ENCODE data around the gene LRRC45.

Gene LRRC45

DNA sequence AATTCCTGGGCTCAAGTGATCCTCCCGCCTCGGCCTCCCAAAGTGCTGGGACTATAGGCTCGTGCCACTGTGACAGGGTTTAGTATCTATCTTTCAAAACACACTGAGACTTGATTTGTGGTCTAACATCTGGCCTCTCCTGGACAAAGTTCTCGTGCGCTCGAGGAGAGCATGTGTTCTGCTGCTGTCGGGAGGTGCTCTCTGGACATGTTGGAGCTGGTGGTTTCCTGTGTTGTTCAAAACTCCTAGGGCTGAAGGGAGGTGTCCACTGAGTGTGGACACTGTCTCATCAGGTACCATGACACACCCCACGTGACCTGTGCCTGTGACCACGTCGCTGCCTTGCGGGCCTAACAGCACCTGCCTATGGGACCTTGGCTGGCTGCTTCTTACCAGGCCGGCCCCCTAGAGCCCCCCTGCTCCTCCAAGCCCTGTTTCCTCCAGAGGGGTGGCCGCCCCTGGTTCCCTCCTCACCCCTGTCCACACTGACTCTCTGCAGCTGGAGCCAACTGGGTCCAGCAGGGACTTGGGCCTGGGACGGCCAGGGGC, 22.9 kb downstream of the LRRC45 start:
- intact Hi-C loops (cut with DNase I; ENCODE audit: low total_unique reads): no loop called here
- H3K27ac ChIP-seq: no peak overlapping the region
- no peaks in the 10 kb centered on the region for H3K9me3 ChIP-seq
- TF ChIP-seq, protein P1, sequence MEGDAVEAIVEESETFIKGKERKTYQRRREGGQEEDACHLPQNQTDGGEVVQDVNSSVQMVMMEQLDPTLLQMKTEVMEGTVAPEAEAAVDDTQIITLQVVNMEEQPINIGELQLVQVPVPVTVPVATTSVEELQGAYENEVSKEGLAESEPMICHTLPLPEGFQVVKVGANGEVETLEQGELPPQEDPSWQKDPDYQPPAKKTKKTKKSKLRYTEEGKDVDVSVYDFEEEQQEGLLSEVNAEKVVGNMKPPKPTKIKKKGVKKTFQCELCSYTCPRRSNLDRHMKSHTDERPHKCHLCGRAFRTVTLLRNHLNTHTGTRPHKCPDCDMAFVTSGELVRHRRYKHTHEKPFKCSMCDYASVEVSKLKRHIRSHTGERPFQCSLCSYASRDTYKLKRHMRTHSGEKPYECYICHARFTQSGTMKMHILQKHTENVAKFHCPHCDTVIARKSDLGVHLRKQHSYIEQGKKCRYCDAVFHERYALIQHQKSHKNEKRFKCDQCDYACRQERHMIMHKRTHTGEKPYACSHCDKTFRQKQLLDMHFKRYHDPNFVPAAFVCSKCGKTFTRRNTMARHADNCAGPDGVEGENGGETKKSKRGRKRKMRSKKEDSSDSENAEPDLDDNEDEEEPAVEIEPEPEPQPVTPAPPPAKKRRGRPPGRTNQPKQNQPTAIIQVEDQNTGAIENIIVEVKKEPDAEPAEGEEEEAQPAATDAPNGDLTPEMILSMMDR (IDR thresholded peaks at IDR 0.05): no peak
- no peak overlapping the region for H3K4me3 ChIP-seq
- peaks cover 0 to 18% (median 11%) of the 10 kb centered on the region in 4 donors for H3K4me1 ChIP-seq
- no peak for DNase-seq
- peaks cover 15 to 39% (median 34%) of the 10 kb centered on the region in 3 donors for H3K36me3 ChIP-seq
- H3K27me3 ChIP-seq: no peaks in the 10 kb centered on the region

- Histone ChIP-seq H3K4me1 (peaks cover 0 to 19% (median 12%) of the 10 kb centered on the region in 4 donors), H3K27ac (no peak overlapping the region), H3K9me3 (no peaks in the 10 kb centered on the region), H3K4me3 (no peak overlapping the region), H3K27me3 (no peaks in the 10 kb centered on the region), H3K36me3 (peaks cover 15 to 39% (median 34%) of the 10 kb centered on the region in 3 donors)
- DNase-seq: no peak
- intact Hi-C loops (cut with DNase I; ENCODE audit: low total_unique reads): no loop called here
- TF ChIP-seq, protein P1 (IDR thresholded peaks at IDR 0.05): no peak
Measured at GRCh38 chr17:82046903-82047302, 23.8 kb downstream of the LRRC45 start.

DNA sequence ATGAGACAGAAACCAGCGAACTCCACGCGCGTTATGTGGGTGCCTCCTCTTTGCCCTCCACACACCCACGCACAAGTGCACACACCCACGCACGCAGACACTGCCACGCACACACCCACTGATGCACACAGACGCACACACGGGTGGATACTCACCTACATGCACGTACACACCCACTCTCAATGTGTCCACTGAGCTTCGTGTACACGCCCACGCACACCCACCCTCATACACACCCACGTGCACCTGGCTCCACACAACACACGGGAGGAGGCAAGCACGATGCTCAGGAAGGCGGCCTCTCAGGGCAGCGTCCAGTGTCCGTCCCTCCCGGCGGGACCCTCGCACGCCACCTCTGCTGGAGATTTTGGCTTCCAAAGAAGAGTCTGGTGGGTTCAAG, 24.3 kb downstream of the LRRC45 start:
- Histone ChIP-seq H3K4me3 (no peak overlapping the region), H3K4me1 (peaks cover 2 to 23% (median 15%) of the 10 kb centered on the region in 4 donors), H3K36me3 (peaks cover 15 to 39% (median 34%) of the 10 kb centered on the region in 3 donors), H3K9me3 (no peaks in the 10 kb centered on the region), H3K27ac (no peak overlapping the region), H3K27me3 (no peaks in the 10 kb centered on the region)
- intact Hi-C loops (cut with DNase I; ENCODE audit: low total_unique reads): no loop called here
- TF ChIP-seq, protein P1 (IDR thresholded peaks at IDR 0.05): no peak
- no peak for DNase-seq

- H3K36me3 ChIP-seq: peaks cover 15 to 39% (median 34%) of the 10 kb centered on the region in 3 donors
- H3K4me1 ChIP-seq: peaks cover 6 to 30% (median 21%) of the 10 kb centered on the region in 4 donors
- no peak overlapping the region for H3K27ac ChIP-seq
- H3K4me3 ChIP-seq: no peak overlapping the region
- intact Hi-C loops (cut with DNase I; ENCODE audit: low total_unique reads): no loop called here
- no peaks in the 10 kb centered on the region for H3K27me3 ChIP-seq
- TF ChIP-seq, protein P1 (IDR thresholded peaks at IDR 0.05): no peak
- DNase-seq: no peak
- H3K9me3 ChIP-seq: no peaks in the 10 kb centered on the region
Measured at GRCh38 chr17:82047914-82048570, 24.9 kb downstream of the LRRC45 start.

- no peak overlapping the region for H3K4me3 ChIP-seq
- H3K27me3 ChIP-seq: no peaks in the 10 kb centered on the region
- no peak for DNase-seq
- intact Hi-C loops (cut with DNase I; ENCODE audit: low total_unique reads): no loop called here
- H3K9me3 ChIP-seq: no peaks in the 10 kb centered on the region
- no peak overlapping the region for H3K27ac ChIP-seq
- H3K36me3 ChIP-seq: peaks cover 15 to 44% (median 34%) of the 10 kb centered on the region in 3 donors
- TF ChIP-seq, protein P1 (IDR thresholded peaks at IDR 0.05): no peak
- peaks cover 6 to 35% (median 26%) of the 10 kb centered on the region in 4 donors for H3K4me1 ChIP-seq
Measured at GRCh38 chr17:82048571-82048971, 25.5 kb downstream of the LRRC45 start.
